Activated CD4-positive, alpha-beta T cell treated with anti-CD3 and anti-CD28 coated beads for 36 hours (primary cell): ENCODE measurements around the gene KRTAP5-9. TPM values are rescaled to one million over a fixed set of nuclear protein-coding genes. Genes with fewer than 3 reads are reported as not detected.

Source experiments
- ATAC-seq: fragments of 200-7000 bp; cut with Tn5 transposase; one replicate; pipeline ENCODE4 v1.10.0; 2021; ENCODE audit warnings: mild to moderate bottlenecking, moderate library complexity
- CTCF ChIA-PET: fragments of 350-600 bp; sonication (Branson Sonifier 250); formaldehyde crosslinking; loops from one replicate; lab custom pipeline; 2021; ENCODE audit warnings: antibody characterized with exemption; lab: Charles Lee
- POLR2A ChIA-PET: fragments of 350-600 bp; sonication (Branson Sonifier 250); formaldehyde crosslinking; loops from one replicate; lab custom pipeline; 2021; ENCODE audit warnings: antibody characterized with exemption, inconsistent platforms; lab: Charles Lee
- DNase-seq: peaks from one replicate; pipeline ENCODE4 v3.0.0-alpha.2; 2020
- H3K27ac Mint-ChIP-seq: one replicate; pipeline ENCODE4 v1.8.0; 2021; ENCODE audit warnings: mixed read lengths
- H3K27me3 Mint-ChIP-seq: one replicate; pipeline ENCODE4 v1.8.0; 2021; ENCODE audit warnings: mixed read lengths
- H3K36me3 Mint-ChIP-seq: one replicate; pipeline ENCODE4 v1.8.0; 2021; ENCODE audit warnings: low read depth, mixed read lengths
- H3K4me1 Mint-ChIP-seq: one replicate; pipeline ENCODE4 v1.8.0; 2021; ENCODE audit warnings: mixed read lengths
- H3K4me3 Mint-ChIP-seq: one replicate; pipeline ENCODE4 v1.8.0; 2021; ENCODE audit warnings: mild to moderate bottlenecking, moderate library complexity, mixed read lengths
- H3K9me3 Mint-ChIP-seq: one replicate; pipeline ENCODE4 v1.8.0; 2021; ENCODE audit warnings: low read depth, mixed read lengths
- intact Hi-C, 2 experiments: fragments of 100-400 bp; cut with DNase I in 1 of 2; cut with micrococcal nuclease in 1 of 2; formaldehyde crosslinking; loops; one replicate each; pipeline versions ENCODE4 v1.14.2 to v1.15.1; 2022 to 2024; cut with DNase I, micrococcal nuclease
- total RNA-seq, 2 experiments: library from RNA; stranded (reverse); gene quantifications; one replicate each; pipeline ENCODE4 v1.2.3, GENCODE V29; 2021

Gene KRTAP5-9
- under 1 TPM in 1 of 2 experiments, not detected in 1; 0.21 TPM for total RNA-seq

DNA sequence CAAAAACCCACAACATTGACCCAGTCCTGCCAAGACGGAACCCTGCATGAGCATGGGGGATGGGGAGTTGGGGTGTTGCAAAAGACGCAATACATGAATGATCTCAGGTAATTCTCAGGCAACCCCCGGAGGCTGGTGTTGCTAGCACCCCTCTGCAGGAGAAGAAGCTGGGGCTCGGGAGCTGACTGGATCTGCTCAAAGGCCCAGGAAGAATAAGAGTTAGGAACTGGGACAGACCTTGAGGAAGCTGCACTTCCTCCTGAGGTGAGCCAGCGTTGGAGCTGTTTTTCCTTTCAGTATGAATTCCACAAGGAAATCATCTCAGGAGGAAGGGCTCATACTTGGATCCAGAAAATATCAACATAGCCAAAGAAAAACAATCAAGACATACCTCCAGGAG, at the start of gene KRTAP5-9:
TSS of gene KRTAP5-9 (plus strand) at position 301 of the 400 bp plus-strand sequence. CDS start 238 bp downstream, outside the sequence.
- no peak within 1 kb of the TSS for H3K4me3 Mint-ChIP-seq
- DNase-seq, result no peak
- no peaks in the 10 kb centered on the region for H3K9me3 Mint-ChIP-seq
- ChIA-PET POLR2A (no interaction called here), CTCF (no interaction called here)
- intact Hi-C loops, result no loop called here
- H3K27me3 Mint-ChIP-seq, result peaks cover 16% of the 10 kb centered on the region
- no peak within 1 kb of the TSS for H3K27ac Mint-ChIP-seq
- peaks cover 15% of the 10 kb centered on the region for H3K4me1 Mint-ChIP-seq
- no peak for ATAC-seq
- no peaks in the 10 kb centered on the region for H3K36me3 Mint-ChIP-seq

DNA sequence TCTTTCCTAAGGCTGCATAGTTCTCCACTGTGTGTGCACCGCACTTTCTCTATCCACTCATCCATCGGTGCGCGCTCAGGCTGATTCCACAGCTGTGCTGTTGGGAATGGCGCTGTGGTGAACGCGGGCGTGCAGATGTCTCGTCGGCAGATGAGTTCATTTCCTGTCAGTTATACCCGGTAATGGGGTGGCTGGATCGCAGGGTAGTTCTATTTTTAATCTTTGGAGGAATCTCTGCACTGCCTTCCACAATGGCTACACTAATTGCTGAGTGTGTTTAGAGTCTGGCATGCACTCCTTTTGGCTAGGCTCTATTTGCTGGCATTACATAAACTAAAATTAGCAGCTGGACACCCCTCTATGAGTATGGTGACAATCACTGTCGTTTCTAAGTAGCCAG, 49.1 kb upstream of the KRTAP5-9 start:
- ChIA-PET CTCF (no interaction called here), POLR2A (no interaction called here)
- Mint-ChIP-seq H3K36me3 (peaks cover 68% of the 10 kb centered on the region), H3K27ac (no peak overlapping the region), H3K4me1 (peaks cover 4% of the 10 kb centered on the region), H3K27me3 (no peaks in the 10 kb centered on the region), H3K9me3 (no peaks in the 10 kb centered on the region), H3K4me3 (no peak overlapping the region)
- intact Hi-C loops, result no loop called here
- DNase-seq, result peak; percentile 24
- peak; percentile 39 for ATAC-seq

- no peaks in the 10 kb centered on the region for H3K9me3 Mint-ChIP-seq
- H3K27ac Mint-ChIP-seq, result no peak overlapping the region
- intact Hi-C loops, result no loop called here
- no peaks in the 10 kb centered on the region for H3K27me3 Mint-ChIP-seq
- H3K4me1 Mint-ChIP-seq, result peaks cover 4% of the 10 kb centered on the region
- DNase-seq, result no peak
- no peak overlapping the region for H3K4me3 Mint-ChIP-seq
- peaks cover 65% of the 10 kb centered on the region for H3K36me3 Mint-ChIP-seq
- CTCF ChIA-PET, result no interaction called here
- POLR2A ChIA-PET, result no interaction called here
- no peak for ATAC-seq
Observed at GRCh38 chr11:71499546-71499945, 48.7 kb upstream of the KRTAP5-9 start.

DNA sequence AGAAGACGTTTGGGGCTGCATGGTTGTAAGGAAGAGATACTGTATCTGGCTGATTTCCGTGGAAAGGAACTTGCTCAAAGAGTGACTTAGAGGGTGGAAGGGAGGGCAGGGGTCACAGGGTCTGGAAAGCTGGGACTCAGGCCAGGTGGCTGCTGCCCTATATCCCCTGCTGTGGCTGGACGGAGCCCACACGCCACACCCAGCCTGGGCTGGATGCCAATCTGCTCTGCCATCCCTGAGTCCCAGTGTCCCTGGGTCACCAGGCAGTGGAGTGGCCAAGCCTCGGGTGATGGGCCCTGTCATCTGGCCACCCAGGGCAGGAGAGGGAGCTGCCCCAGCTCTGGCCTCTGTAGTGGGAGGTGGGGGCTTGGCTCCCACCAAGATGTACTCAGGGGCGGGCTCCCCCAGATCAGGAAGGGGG, 47.6 kb upstream of the KRTAP5-9 start:
- ChIA-PET CTCF (no interaction called here), POLR2A (no interaction called here)
- no peak for ATAC-seq
- peaks cover 4% of the 10 kb centered on the region for H3K4me1 Mint-ChIP-seq
- H3K36me3 Mint-ChIP-seq, result peaks cover 66% of the 10 kb centered on the region
- no peak overlapping the region for H3K4me3 Mint-ChIP-seq
- no peak for DNase-seq
- intact Hi-C loops, result no loop called here
- H3K27ac Mint-ChIP-seq, result no peak overlapping the region
- no peaks in the 10 kb centered on the region for H3K27me3 Mint-ChIP-seq
- peaks cover 4% of the 10 kb centered on the region for H3K9me3 Mint-ChIP-seq

GRCh38 chr11:71501071-71501985, 46.9 kb upstream of the KRTAP5-9 start:
- DNase-seq, result no peak
- no peak overlapping the region for H3K4me3 Mint-ChIP-seq
- H3K4me1 Mint-ChIP-seq, result peaks cover 4% of the 10 kb centered on the region
- no peak for ATAC-seq
- H3K27ac Mint-ChIP-seq, result no peak overlapping the region
- H3K9me3 Mint-ChIP-seq, result peaks cover 4% of the 10 kb centered on the region
- intact Hi-C loops, result no loop called here
- ChIA-PET POLR2A (no interaction called here), CTCF (no interaction called here)
- no peaks in the 10 kb centered on the region for H3K27me3 Mint-ChIP-seq
- peaks cover 67% of the 10 kb centered on the region for H3K36me3 Mint-ChIP-seq

DNA sequence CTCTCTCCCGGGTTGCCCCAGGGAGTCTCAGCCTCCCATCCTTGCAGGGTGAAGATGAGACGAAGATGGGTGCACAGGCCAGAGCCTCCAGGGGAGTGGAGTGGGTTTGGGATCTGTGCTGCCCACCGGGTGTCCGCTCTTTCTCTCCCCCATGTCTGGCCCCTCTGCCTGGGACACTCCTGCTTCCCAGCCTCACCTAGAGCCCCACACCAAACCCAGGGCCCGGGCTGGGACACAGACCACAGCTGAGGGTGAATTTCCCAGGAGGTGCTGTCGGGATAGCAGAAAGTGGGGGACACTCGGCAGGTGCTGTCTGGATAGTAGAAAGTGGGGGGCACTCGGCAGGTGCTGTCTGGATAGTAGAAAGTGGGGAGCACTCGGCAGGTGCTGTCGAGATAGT, 46.2 kb upstream of the KRTAP5-9 start:
- no peak for DNase-seq
- CTCF ChIA-PET, result no interaction called here
- Mint-ChIP-seq H3K9me3 (peaks cover 11% of the 10 kb centered on the region), H3K27me3 (no peaks in the 10 kb centered on the region), H3K4me3 (no peak overlapping the region), H3K27ac (no peak overlapping the region), H3K4me1 (peaks cover 4% of the 10 kb centered on the region), H3K36me3 (peaks cover 64% of the 10 kb centered on the region)
- POLR2A ChIA-PET, result no interaction called here
- intact Hi-C loops, result no loop called here
- ATAC-seq, result no peak

- intact Hi-C loops, result no loop called here
Observed at GRCh38 chr11:71502871-71503435, 45.3 kb upstream of the KRTAP5-9 start.

GRCh38 chr11:71504531-71504930, 43.7 kb upstream of the KRTAP5-9 start:
- intact Hi-C loops, result no loop called here
- no peak for ATAC-seq
- Mint-ChIP-seq H3K27ac (no peak overlapping the region), H3K4me3 (no peak overlapping the region), H3K36me3 (peaks cover 43% of the 10 kb centered on the region), H3K4me1 (no peaks in the 10 kb centered on the region), H3K9me3 (peaks cover 22% of the 10 kb centered on the region), H3K27me3 (no peaks in the 10 kb centered on the region)
- DNase-seq, result no peak
- CTCF ChIA-PET, result no interaction called here
- POLR2A ChIA-PET, result no interaction called here

More at GRCh38 chr11:71502871-71503435, 45.3 kb upstream of the KRTAP5-9 start:
- ATAC-seq (no peak), DNase-seq (no peak)
- CTCF ChIA-PET, result no interaction called here
- Mint-ChIP-seq H3K4me1 (peaks cover 4% of the 10 kb centered on the region), H3K9me3 (peaks cover 16% of the 10 kb centered on the region), H3K27me3 (no peaks in the 10 kb centered on the region), H3K27ac (no peak overlapping the region), H3K36me3 (peaks cover 55% of the 10 kb centered on the region), H3K4me3 (no peak overlapping the region)
- POLR2A ChIA-PET, result no interaction called here

DNA sequence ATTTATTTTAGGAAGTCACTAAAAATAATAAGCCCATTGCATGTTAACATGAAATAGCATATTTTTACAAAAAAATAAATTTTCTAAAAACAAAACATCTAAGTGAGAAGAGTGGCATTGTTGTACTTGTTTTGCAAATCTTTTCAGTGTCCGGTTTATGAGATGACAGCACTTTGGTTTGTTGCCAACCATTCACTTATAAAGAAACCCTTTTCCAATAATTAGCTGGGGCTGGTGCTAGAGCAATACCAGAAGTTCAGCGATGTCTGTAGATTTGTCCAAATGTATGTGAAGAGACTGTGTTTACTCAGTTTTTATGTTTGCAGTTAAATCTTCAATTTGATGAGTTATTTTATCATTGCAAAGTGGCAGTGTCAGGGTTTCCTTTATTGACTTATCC, 43.2 kb upstream of the KRTAP5-9 start:
- intact Hi-C loops, result no loop called here
- POLR2A ChIA-PET, result no interaction called here
- no peak for ATAC-seq
- no peak for DNase-seq
- peaks cover 27% of the 10 kb centered on the region for H3K9me3 Mint-ChIP-seq
- no peak overlapping the region for H3K4me3 Mint-ChIP-seq
- peaks cover 43% of the 10 kb centered on the region for H3K36me3 Mint-ChIP-seq
- H3K4me1 Mint-ChIP-seq, result no peaks in the 10 kb centered on the region
- CTCF ChIA-PET, result no interaction called here
- H3K27me3 Mint-ChIP-seq, result no peaks in the 10 kb centered on the region
- H3K27ac Mint-ChIP-seq, result no peak overlapping the region

GRCh38 chr11:71505781-71506180, 42.4 kb upstream of the KRTAP5-9 start:
- Mint-ChIP-seq H3K27me3 (no peaks in the 10 kb centered on the region), H3K36me3 (peaks cover 36% of the 10 kb centered on the region), H3K27ac (no peak overlapping the region), H3K4me3 (no peak overlapping the region), H3K4me1 (no peaks in the 10 kb centered on the region), H3K9me3 (peaks cover 27% of the 10 kb centered on the region)
- DNase-seq (no peak), ATAC-seq (no peak)
- POLR2A ChIA-PET, result no interaction called here
- CTCF ChIA-PET, result no interaction called here
- intact Hi-C loops, result no loop called here

- H3K4me1 Mint-ChIP-seq, result no peaks in the 10 kb centered on the region
- peaks cover 33% of the 10 kb centered on the region for H3K9me3 Mint-ChIP-seq
- CTCF ChIA-PET, result interaction anchor here (1.0 kb wide), 1 partner anchor 14 kb away, joined by 3 read pairs; no protein-coding TSS in a partner anchor
- no peak overlapping the region for H3K4me3 Mint-ChIP-seq
- peaks cover 27% of the 10 kb centered on the region for H3K36me3 Mint-ChIP-seq
- H3K27ac Mint-ChIP-seq, result no peak overlapping the region
- H3K27me3 Mint-ChIP-seq, result no peaks in the 10 kb centered on the region
- POLR2A ChIA-PET, result no interaction called here
- DNase-seq, result no peak
- intact Hi-C loops, result no loop called here
- no peak for ATAC-seq
Observed at GRCh38 chr11:71507102-71507501, 41.1 kb upstream of the KRTAP5-9 start.
